H1 (cell line): ENCODE measurements around the gene SLK. TPM values are rescaled to one million over a fixed set of nuclear protein-coding genes. Genes with fewer than 3 reads are reported as not detected.

Source experiments
- CTCF ChIA-PET: fragments of 300-600 bp; sonication (Branson Sonifier 250); formaldehyde crosslinking; loops from one replicate; lab custom pipeline; 2021; ENCODE audit not compliant: partially characterized antibody; lab: Charles Lee
- POLR2A ChIA-PET: fragments of 300-600 bp; sonication (Branson Sonifier 250); formaldehyde crosslinking; loops from one replicate; lab custom pipeline; 2021; ENCODE audit warnings: inconsistent platforms; ENCODE audit not compliant: partially characterized antibody; lab: Charles Lee
- DNase-seq, 2 experiments: peaks; one replicate each; pipeline versions ENCODE4 v3.0.0 to v3.0.0-alpha.2; 2010 to 2022; ENCODE audit warnings: low spot score in 2 of 2, low read depth in 1 of 2, mixed read lengths in 1 of 2
- FAIRE-seq: peaks from 2 replicates; lab custom pipeline; 2011; peaks lifted over from hg19 to GRCh38; lab: Jason Lieb, UNC
- H2AFZ ChIP-seq: 2 replicates; pipeline ENCODE4 v1.8.1; 2012; ENCODE audit warnings: low read length, inconsistent platforms
- H2AK5ac ChIP-seq: 2 replicates; pipeline ENCODE4 v1.6.1; 2013; ENCODE audit warnings: low read depth, low read length
- H2BK120ac ChIP-seq: replicated peaks from 2 replicates; pipeline ENCODE3; 2013; ENCODE audit warnings: low read depth, low read length, inconsistent platforms
- H2BK12ac ChIP-seq: 2 replicates; pipeline ENCODE4 v1.6.1; 2013; ENCODE audit warnings: low read depth, low read length
- H2BK15ac ChIP-seq: 2 replicates; pipeline ENCODE4 v1.6.1; 2013; ENCODE audit warnings: low read length
- H2BK20ac ChIP-seq: 2 replicates; pipeline ENCODE4 v1.6.1; 2013; ENCODE audit warnings: low read length
- H2BK5ac ChIP-seq: 2 replicates; pipeline ENCODE4 v1.6.1; 2013; ENCODE audit warnings: low read depth, low read length
- H3K14ac ChIP-seq: 2 replicates; pipeline ENCODE4 v1.6.1; 2013; ENCODE audit warnings: inconsistent platforms; ENCODE audit not compliant: insufficient read length
- H3K18ac ChIP-seq: 2 replicates; pipeline ENCODE4 v1.6.1; 2013; ENCODE audit warnings: low read length; ENCODE audit errors: extremely low read depth
- H3K23ac ChIP-seq: 2 replicates; pipeline ENCODE4 v1.6.1; 2013; ENCODE audit warnings: inconsistent platforms; ENCODE audit not compliant: insufficient read length
- H3K23me2 ChIP-seq: 2 replicates; pipeline ENCODE4 v1.6.1; 2013; ENCODE audit warnings: low read depth, low read length
- H3K27ac ChIP-seq: 2 replicates; pipeline ENCODE4 v1.6.1; 2011; ENCODE audit warnings: low read depth, low read length, inconsistent platforms
- H3K27me3 ChIP-seq, 4 experiments: replicated peaks in 1 of 4; 1 replicate in 1 of 4; 2 replicates in 3 of 4; pipeline versions ENCODE4 v1.6.1 to v1.8.1; 2011 to 2013; ENCODE audit warnings: low read length in 3 of 4, mild to moderate bottlenecking in 3 of 4, inconsistent platforms in 2 of 4, mixed read lengths in 2 of 4, moderate library complexity in 1 of 4; ENCODE audit not compliant: control insufficient read depth in 3 of 4, insufficient read depth in 3 of 4; ENCODE audit errors: extremely low read depth in 1 of 4
- H3K36me3 ChIP-seq, 4 experiments: 2 replicates each; pipeline versions ENCODE4 v1.6.1 to v1.8.1; 2011 to 2013; ENCODE audit warnings: mild to moderate bottlenecking in 4 of 4, low read length in 3 of 4, moderate library complexity in 2 of 4, control low read depth in 1 of 4, inconsistent platforms in 1 of 4; ENCODE audit not compliant: insufficient read depth in 4 of 4, control insufficient read depth in 2 of 4
- H3K4ac ChIP-seq: replicated peaks from 2 replicates; pipeline ENCODE3; 2013; ENCODE audit warnings: low read length, low read depth, mixed read lengths, inconsistent platforms; ENCODE audit not compliant: insufficient read length
- H3K4me1 ChIP-seq, 4 experiments: replicated peaks in 1 of 4; 1 replicate in 1 of 4; 2 replicates in 3 of 4; pipeline versions ENCODE4 v1.6.1 to v1.8.1; 2011 to 2013; ENCODE audit warnings: low read length in 3 of 4, inconsistent platforms in 2 of 4, mixed read lengths in 1 of 4; ENCODE audit not compliant: insufficient read depth in 4 of 4, control insufficient read depth in 3 of 4
- H3K4me2 ChIP-seq, 2 experiments: 2 replicates each; pipeline versions ENCODE4 v1.6.1 to v1.8.1; 2011 to 2013; ENCODE audit warnings: low read depth in 2 of 2, low read length in 2 of 2, control low read depth in 1 of 2, inconsistent platforms in 1 of 2, mild to moderate bottlenecking in 1 of 2; ENCODE audit not compliant: insufficient read depth in 1 of 2
- H3K4me3 ChIP-seq, 4 experiments: fragments of 200-600, 300-600 bp in 1 of 4; sonication (generic), shearing (Covaris generic), sonication (Bioruptor Twin) in 1 of 4; 2 replicates each; pipeline versions ENCODE4 v1.5.1 to v1.8.1; 2011 to 2016; ENCODE audit warnings: low read length in 4 of 4, low read depth in 3 of 4, control low read depth in 2 of 4, inconsistent platforms in 2 of 4, mild to moderate bottlenecking in 2 of 4, mixed read lengths in 1 of 4, moderate library complexity in 1 of 4; ENCODE audit not compliant: insufficient read depth in 2 of 4; ENCODE audit errors: extremely low read depth in 1 of 4
- H3K56ac ChIP-seq: replicated peaks from 2 replicates; pipeline ENCODE3; 2013; ENCODE audit warnings: low read depth, mild to moderate bottlenecking, mixed read lengths, low read length, inconsistent platforms; ENCODE audit not compliant: insufficient read length
- H3K79me1 ChIP-seq: 2 replicates; pipeline ENCODE4 v1.6.1; 2013; ENCODE audit warnings: low read depth, low read length, control low read depth
- H3K79me2 ChIP-seq, 2 experiments: 2 replicates each; pipeline versions ENCODE4 v1.6.1 to v1.8.1; 2012 to 2013; ENCODE audit warnings: low read length in 2 of 2, mild to moderate bottlenecking in 2 of 2, inconsistent platforms in 1 of 2; ENCODE audit not compliant: insufficient read depth in 2 of 2, control insufficient read depth in 1 of 2
- H3K9ac ChIP-seq, 4 experiments: replicated peaks in 1 of 4; 1 replicate in 1 of 4; 2 replicates in 3 of 4; pipeline versions ENCODE4 v1.6.1 to v1.8.1; 2011 to 2013; ENCODE audit warnings: low read depth in 3 of 4, low read length in 3 of 4, control low read depth in 2 of 4, mild to moderate bottlenecking in 2 of 4, moderate library complexity in 2 of 4, inconsistent platforms in 1 of 4; ENCODE audit errors: extremely low read depth in 1 of 4
- H3K9me3 ChIP-seq, 2 experiments: 2 replicates each; pipeline versions ENCODE4 v1.6.1 to v1.8.1; 2012 to 2013; ENCODE audit warnings: mild to moderate bottlenecking in 2 of 2, moderate library complexity in 2 of 2, control low read depth in 1 of 2, inconsistent platforms in 1 of 2, low read depth in 1 of 2, low read length in 1 of 2, mixed read lengths in 1 of 2; ENCODE audit not compliant: insufficient read depth in 2 of 2
- H4K20me1 ChIP-seq, 2 experiments: replicated peaks in 1 of 2; 2 replicates each; pipeline versions ENCODE3 to v1.8.1; 2011 to 2013; ENCODE audit warnings: inconsistent platforms in 2 of 2, low read length in 2 of 2, mild to moderate bottlenecking in 1 of 2; ENCODE audit not compliant: insufficient read depth in 2 of 2, control insufficient read depth in 1 of 2
- H4K5ac ChIP-seq: 2 replicates; pipeline ENCODE4 v1.6.1; 2013; ENCODE audit warnings: low read length, low read depth, mixed read lengths, inconsistent platforms; ENCODE audit not compliant: insufficient read length
- H4K8ac ChIP-seq: 2 replicates; pipeline ENCODE4 v1.8.0; 2013; ENCODE audit warnings: mild to moderate bottlenecking, moderate library complexity, low read length, inconsistent platforms; ENCODE audit not compliant: insufficient read depth; ENCODE audit errors: extremely low read depth
- H4K91ac ChIP-seq: replicated peaks from 2 replicates; pipeline ENCODE3; 2013; ENCODE audit warnings: low read length, mixed read lengths, inconsistent platforms; ENCODE audit not compliant: insufficient read length
- ASH2L ChIP-seq: fragments of 200-600, 300-600 bp; sonication (generic); IDR thresholded peaks from one replicate; pipeline ENCODE4 v1.7.1; 2017; ENCODE audit warnings: low read length
- CREB1 ChIP-seq: IDR thresholded peaks from 2 replicates; pipeline ENCODE4 v1.6.1; 2012; ENCODE audit warnings: inconsistent platforms
- CTCF ChIP-seq, 3 experiments: IDR thresholded peaks; 1 replicate in 2 of 3; 2 replicates in 1 of 3; pipeline versions ENCODE4 v1.5.1 to v1.6.1; 2011; ENCODE audit warnings: low read length in 3 of 3, mild to moderate bottlenecking in 3 of 3, inconsistent platforms in 2 of 3, low read depth in 1 of 3, moderate library complexity in 1 of 3; ENCODE audit not compliant: insufficient read depth in 1 of 3; ENCODE audit errors: control extremely low read depth in 1 of 3
- EGR1 ChIP-seq: IDR thresholded peaks from 2 replicates; pipeline ENCODE4 v1.6.1; 2011; ENCODE audit warnings: low read depth, low read length, borderline replicate concordance
- TBP ChIP-seq: IDR thresholded peaks from 2 replicates; pipeline ENCODE4 v1.6.1; 2011; ENCODE audit warnings: low read depth, low read length, improper control_type of control experiment
- WGBS, 2 experiments: shearing (Covaris generic) in 1 of 2; methylation state at CpG; one replicate each; pipeline versions ENCODE4 v1.1.6 to v1.1.7; 2013 to 2015; ENCODE audit warnings: low lambda C conversion rate in 2 of 2, mixed read lengths in 2 of 2, inconsistent platforms in 1 of 2, low coverage in 1 of 2, missing lambda C conversion rate in 1 of 2; ENCODE audit not compliant: insufficient replicate concordance in 2 of 2, insufficient coverage in 1 of 2, insufficient read length in 1 of 2; ENCODE audit errors: extremely low coverage in 1 of 2, missing lambda C conversion rate in 1 of 2; 5-methylcytosine and 5-hydroxymethylcytosine counted together
- polyA plus RNA-seq, 7 experiments: library from polyadenylated mRNA; depleted of rRNA in 3 of 7; stranded (reverse) in 5 of 7; unstranded in 2 of 7; fragments of >200 nt in 5 of 7; fragments of 200-250 nt in 2 of 7; gene quantifications; 1 replicate in 5 of 7; 2 replicates in 1 of 7; 4 replicates in 1 of 7; pipeline versions ENCODE4 v1.2.1 to v1.2.3, GENCODE V29; 2011 to 2013; ENCODE audit warnings: missing spikeins in 2 of 7, mixed read lengths in 2 of 7
- total RNA-seq: library from RNA; stranded (reverse); fragmentation: NEBNext Ultra II Directional; extraction: Animal tissue kit (Norgen Biotek cat#: 25700); gene quantifications from 2 replicates; pipeline ENCODE4 v1.2.1, GENCODE V29; 2021

SLK gene
- total and polyA plus RNA-seq, 2 of the 8 experiments (the other 6 are each of a cell fraction or from before 2014, with no cell fraction given), result 2.7 to 18.3 TPM

GRCh38 chr10:104067525-104067924, 100.6 kb downstream of the SLK start:
- H3K14ac ChIP-seq, result no peak overlapping the region
- H3K79me2 ChIP-seq, result no peaks in the 10 kb centered on the region
- 0 out of 2 replicates have a peak overlapping the region, but pooled peaks have one; percentile 30 for H3K27ac ChIP-seq
- no peak overlapping the region for H3K56ac ChIP-seq
- peak overlapping the region; percentile 48 for H4K91ac ChIP-seq
- TF ChIP-seq CTCF (IDR thresholded peaks at IDR 0.05; ENCODE audit: control extremely low read depth in 1 of 3, insufficient read depth in 1 of 3, low read depth in 1 of 3, low read length in 3 of 3) (no peak), EGR1 (peak; percentile 75), ASH2L (peak; percentile 74), CREB1 (no peak), TBP (0 out of 2 replicates have a peak, but pooled peaks have one; percentile 63)
- H3K18ac ChIP-seq, result peak overlapping the region; percentile 15; the same call in 1 of the 2 replicates
- H2AK5ac ChIP-seq, result no peak overlapping the region
- peaks cover 0 to 2% (median 0%) of the 10 kb centered on the region in 4 experiments; a peak in 1 of 7 replicates for H3K27me3 ChIP-seq
- peak overlapping the region; percentile 71; the same call in 1 of the 2 replicates for H2AFZ ChIP-seq
- FAIRE-seq (no peak), DNase-seq (no peak)
- no peaks in the 10 kb centered on the region for H4K20me1 ChIP-seq
- ChIA-PET POLR2A (interaction anchor here (1.2 to 3.6 kb wide), 3 partner anchors 10 to 54 kb away, joined by 3 to 13 read pairs (median 12); partner anchors contain the start of gene SFR1), CTCF (interaction anchor here (0.6 to 5.5 kb wide), 6 partner anchors 8 to 85 kb away, joined by 3 to 35 read pairs (median 4); no protein-coding TSS in a partner anchor)
- no peaks in the 10 kb centered on the region for H3K23me2 ChIP-seq
- no peak overlapping the region; a peak in 2 of 7 replicates for H3K9ac ChIP-seq
- peak overlapping the region; percentile 24 for H4K5ac ChIP-seq
- peak overlapping the region; percentile 83 for H2BK12ac ChIP-seq
- H2BK20ac ChIP-seq, result peak overlapping the region; percentile 75; the same call in 1 of the 2 replicates
- no peaks in the 10 kb centered on the region for H3K9me3 ChIP-seq
- peaks cover 2 to 16% (median 8%) of the 10 kb centered on the region in 4 experiments; a peak in 6 of 7 replicates for H3K4me1 ChIP-seq
- peak overlapping the region; percentile 10 for H2BK120ac ChIP-seq
- H4K8ac ChIP-seq, result no peak overlapping the region
- peak overlapping the region; percentile 48 to 61 for H3K4me2 ChIP-seq
- no peak overlapping the region for H3K23ac ChIP-seq
- peak overlapping the region in 2 of 4 experiments; percentile 3 to 32; a peak in 3 of 8 replicates for H3K4me3 ChIP-seq
- no peaks in the 10 kb centered on the region for H3K79me1 ChIP-seq
- H3K4ac ChIP-seq, result no peak overlapping the region
- WGBS, 2 experiments, result 26% methylated on average over 12 of the region's 12 CpGs; no CpG with 5 or more reads in 1 of the 2 experiments
- H3K36me3 ChIP-seq, result no peaks in the 10 kb centered on the region
- 0 out of 2 replicates have a peak overlapping the region, but pooled peaks have one; percentile 62 for H2BK5ac ChIP-seq
- H2BK15ac ChIP-seq, result no peak overlapping the region
